MV-4-11 (cell line): ENCODE results near the gene HOXA4.

Experiments
- DNase-seq: peaks from one replicate; lab custom pipeline; 2025; lab: John Stamatoyannopoulos, UW

Gene HOXA4

DNA sequence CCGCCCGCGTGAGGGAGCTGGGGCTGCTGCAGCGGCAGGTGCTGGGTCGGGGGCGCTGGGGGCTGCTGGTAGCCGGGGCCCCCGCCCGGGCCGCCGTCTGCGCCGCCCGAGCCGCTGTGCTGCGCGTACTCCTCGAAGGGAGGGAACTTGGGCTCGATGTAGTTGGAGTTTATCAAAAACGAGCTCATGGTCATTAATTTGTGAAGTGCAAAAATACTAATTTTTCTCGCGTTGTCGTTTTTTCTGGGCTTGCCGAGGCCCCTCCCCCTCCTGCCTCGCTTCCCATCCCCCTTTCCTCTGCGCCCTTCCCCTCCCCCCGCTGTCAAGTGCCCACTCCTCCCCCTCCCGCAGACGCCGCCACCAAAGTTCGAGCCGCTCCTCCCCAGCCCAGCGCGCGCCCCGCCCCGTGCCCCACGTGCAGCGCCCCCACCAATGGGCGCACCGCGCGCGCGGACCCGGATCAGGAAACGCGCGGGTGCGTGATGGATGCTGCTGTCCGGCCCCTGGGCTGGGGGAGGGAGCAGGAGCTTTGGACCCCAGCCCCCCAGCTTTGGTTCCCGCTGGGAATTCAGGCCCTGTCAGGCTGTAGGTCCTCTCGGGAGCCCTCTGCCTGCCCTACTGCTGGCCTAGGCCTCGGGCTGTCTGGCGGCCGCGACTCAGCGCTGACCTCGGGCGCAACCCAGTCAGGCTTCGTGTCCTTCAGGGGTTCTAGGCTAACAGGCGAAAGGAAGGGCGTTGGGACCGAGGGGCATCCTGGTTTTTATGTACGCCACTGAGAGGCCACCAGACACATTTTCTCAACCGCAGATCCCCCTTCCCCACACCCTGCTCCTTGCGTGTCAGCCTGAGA, at the start of gene HOXA4:
Gene HOXA4 (minus strand): TSS at position 218 of the 850 bp plus-strand sequence. CDS start 24 bp downstream, at position 194.
- DNase-seq = peak; percentile 56

- DNase-seq = peak; percentile 41
These were observed 49.2 kb upstream of the HOXA4 start for GRCh38 chr7:27179503-27180430.

DNA sequence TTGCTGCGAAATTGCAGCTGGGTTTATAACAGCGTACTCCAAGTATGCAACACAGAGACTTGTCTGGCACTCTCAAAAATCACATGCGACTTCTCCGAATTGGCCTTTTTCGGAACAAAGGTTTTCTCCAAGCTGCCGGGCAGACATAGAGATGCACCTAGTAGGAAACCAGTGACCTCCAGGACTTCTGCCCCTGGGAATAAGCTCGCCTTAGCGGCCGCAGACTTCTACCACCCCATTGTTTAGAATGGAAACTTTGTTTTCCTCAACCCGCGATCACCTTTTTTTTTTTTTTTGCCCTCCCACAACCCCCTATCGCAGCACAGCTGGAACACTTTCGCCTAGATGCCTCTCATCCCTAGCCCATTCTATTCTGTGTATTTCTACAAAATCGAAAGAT, 48.5 kb upstream of the HOXA4 start:
- DNase-seq = no peak

DNA sequence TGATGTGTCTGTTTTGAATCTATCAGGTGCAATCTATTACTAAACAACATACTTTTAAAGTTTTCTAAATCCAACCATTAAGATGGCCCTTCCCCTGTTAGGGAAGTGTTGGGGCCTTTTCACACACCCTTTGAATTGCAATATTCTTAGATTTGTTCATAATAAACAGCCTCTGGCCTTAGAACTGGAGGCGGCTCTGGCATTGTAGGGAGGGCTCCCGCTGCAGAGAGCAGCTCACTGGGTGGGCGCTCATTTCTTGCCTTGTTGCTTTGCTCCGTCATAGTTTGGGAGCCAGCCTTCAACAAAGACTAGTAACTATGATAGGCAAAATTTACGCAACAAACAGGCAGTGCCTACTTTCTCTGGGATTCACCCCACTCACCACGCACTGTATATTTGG, 47.8 kb upstream of the HOXA4 start:
- no peak for DNase-seq

- DNase-seq = no peak
These were observed 47.3 kb upstream of the HOXA4 start for GRCh38 chr7:27177795-27178320.

DNA sequence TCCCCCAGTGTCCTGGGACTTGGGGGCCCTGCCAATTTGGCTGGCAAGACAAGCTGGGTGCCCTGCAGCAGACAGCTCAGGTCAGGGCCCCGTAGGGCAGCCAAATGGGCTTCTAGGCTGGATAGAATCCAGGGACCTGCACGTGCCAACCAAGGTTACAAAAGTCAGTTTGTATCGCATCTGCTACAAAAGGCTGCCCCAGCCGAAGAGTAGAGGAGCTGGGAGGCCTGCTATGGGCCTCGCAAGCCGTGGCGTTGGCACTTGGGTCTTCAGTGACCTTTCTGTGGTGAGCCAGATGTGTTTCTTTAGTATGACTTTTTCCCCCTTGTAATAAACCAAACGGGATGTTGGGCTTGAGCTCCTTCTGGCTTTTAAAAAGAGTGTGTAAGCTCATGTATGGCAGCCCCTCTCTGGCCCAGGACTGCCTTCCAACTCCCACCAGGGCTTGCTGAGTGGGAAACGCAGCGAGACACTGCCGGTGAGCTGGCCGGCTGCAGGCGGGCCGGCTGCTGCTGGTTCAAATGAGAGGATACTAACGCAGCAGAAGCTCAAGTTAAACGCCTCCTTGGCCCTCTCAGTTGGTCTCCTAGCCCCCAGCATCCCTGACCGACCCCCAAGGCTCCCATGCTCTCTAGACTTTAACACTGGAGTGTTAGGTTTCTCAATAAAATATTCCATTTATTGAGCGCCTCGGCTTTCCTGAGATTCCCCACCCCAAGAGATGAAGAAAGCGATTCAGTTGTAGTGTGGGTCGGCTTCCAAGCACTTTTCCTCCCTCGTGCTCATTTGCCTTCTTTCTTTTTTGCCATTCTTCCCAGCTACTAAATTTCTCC, 46.6 kb upstream of the HOXA4 start:
- no peak for DNase-seq

- DNase-seq = no peak
These were observed 45.9 kb upstream of the HOXA4 start for GRCh38 chr7:27176524-27176845.

DNA sequence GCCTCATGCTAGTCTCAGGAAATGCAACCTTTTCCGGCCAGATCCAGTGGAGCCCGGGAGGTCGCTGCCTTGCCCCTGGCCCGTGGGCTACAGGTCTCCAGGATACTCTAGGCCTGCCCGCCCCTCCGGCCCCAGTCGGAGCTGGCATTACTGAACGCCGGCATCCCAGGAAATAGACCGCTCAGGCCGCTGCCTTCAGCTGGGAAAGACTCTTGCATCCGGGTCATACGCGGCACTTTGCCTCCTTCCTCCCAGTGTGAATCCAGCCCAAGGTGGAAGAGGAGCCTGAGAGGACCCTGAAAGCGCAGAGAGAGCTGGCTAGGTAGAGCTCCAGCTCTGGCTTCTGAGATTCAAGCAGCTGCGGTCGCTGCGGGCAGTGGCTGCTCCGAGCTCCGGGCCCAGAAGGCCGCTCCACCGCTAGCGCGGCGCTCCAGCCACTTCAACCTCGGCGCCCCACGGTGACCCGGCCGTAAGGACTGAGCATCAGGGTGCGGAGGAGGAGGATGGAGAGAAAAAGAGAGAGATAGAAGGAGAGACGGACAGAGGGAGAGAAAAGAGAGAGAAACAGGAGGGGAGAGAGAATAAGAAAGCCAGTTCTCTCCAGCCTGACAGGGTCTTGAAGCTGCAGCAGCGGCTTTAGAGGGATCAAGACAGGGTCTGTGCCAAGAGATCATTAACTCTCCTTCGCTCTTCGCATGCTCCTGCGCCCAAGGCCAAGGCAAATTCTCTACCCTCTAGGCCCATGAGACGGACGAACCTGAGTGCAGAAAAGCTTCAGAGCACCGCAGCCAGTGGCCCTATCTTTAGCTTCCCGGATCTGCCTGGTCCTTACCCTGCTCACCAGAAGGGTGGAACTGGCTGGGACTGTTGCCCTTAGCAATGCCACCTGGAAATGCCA, 45.3 kb upstream of the HOXA4 start:
- no peak for DNase-seq

DNA sequence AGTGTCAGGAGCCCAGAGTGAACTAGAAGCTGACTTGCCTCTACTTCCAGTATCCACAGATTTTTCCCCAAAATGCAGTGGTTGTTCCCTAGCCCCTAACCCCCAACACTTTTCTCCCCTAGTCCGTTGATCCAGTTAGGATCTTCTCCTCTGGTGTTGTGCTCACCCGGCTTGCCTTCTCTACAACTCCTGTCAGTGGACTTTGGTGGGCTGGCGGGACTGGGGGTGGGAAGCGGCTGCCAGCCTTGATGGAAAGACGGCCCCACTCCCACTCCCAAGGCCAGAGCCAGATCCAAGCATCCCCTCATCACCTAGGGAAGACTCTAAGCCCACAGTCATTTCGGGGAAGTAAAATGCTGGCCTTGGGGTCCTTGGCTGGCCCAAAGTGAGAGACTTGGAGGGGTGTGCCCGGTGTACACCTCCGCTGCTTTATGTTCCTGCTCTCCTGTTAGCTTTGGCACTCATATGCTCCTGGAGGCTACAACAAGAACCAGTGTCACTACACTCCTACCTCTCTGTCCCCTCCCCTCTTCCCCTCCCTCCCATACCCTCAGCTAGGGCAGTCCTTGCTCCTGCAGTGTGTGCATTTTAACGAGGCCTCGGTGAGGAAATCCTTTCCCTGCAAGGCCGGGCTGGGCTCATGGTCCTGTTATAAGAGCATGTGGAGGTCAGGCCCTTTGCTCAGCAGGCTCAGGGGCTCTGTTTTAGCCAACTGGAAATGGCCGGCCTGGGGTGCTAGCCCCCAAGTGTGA, 44.5 kb upstream of the HOXA4 start:
- no peak for DNase-seq

DNA sequence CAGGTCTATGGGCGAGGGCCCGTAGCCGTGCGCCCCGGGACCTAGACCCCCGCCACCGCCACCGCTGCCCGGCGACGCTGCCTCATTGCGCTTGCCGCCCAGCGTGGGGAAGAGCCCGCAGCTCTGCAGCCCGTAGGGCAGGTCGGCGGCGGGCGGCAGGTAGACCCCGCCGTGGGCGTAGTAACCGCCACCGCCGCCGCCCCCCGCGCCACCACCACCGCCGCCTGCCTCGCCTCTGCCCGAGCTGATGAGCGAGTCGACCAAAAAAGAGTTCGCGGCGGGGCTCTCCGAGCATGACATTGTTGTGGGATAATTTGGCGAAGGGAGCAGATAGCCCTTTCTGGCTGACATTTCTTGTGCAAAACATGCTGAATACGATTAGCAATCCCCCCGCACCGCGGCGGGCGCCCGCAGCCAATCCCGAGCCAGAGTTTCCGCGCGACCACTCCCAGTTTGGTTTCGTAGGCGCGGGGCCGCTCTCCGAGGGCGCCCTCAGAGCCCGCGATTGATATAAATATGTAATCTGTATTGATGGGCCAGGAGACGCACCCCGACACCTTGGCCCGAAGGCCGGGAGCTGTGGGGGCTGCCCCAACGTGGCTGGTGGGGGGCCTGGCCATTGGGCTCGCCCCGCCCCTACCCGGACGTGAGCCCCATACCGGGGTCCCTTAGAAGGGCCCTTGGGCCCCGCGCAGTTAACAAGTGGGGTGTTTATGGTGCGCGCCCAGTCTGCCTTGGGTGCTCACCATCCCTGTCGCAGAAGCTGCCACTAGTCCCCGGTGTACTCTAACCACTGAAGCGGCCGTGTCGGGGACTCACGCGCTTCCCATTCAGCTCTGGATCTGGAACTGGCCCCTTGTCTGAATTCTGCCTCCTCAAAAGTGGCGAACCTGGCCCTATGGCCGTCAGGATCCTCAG, 43.7 kb upstream of the HOXA4 start, which contains the start of gene HOXA10:
Gene HOXA10 (minus strand): TSS at position 365 of the 918 bp plus-strand sequence. CDS start 14 bp downstream, at position 351.
- DNase-seq = peak; percentile 39

DNA sequence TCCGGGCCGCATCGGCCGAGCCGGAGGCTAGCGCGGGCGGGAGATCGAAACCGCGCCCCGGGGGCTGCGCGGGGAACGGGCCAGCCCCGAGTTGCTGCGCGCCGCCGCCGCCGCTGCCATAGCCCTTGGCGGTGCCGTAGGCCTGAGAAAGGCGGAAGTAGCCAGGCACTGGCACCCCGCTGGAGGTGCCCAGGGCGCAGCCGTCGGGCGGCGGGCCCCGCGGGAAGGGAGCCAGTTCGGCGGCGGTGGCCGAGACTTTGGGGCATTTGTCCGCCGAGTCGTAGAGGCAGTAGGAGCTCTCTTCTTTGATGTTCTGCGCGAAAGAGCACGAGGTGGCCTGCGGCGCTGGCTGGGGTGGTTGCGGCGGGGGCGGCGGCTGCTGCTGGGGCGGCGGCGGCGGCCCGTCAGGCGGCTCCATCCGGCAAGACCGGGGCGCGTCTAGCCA, 43.0 kb upstream of the HOXA4 start:
- DNase-seq = peak; percentile 20

- no peak for DNase-seq
These were observed 42.4 kb upstream of the HOXA4 start for GRCh38 chr7:27172823-27173510.

DNA sequence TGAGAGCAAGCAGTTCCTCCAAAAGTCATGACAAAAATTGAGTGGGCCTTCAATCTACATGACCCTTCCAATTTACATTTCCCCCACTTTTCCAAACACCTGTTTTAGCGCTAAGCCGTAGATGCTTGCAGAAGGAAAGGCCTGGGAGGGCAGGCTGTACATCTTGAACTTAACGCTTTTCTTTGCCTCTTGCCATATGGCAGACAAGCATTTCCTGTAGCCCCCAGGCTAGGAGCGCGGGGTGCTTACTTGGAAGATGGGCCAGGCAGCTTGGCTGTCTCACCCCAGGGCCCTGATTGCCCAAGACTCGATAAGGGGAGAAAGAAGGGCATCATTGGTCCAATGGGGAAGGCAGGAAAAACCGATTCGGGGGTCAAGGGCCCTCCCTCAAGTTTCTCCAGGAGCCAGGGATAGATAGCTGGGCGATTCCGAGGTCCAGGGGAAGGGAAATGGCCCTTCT, 41.8 kb upstream of the HOXA4 start:
- DNase-seq = no peak

GRCh38 chr7:27171637-27172314, 41.2 kb upstream of the HOXA4 start:
- DNase-seq = peak; percentile 11

GRCh38 chr7:27171325-27171636, 40.7 kb upstream of the HOXA4 start:
- DNase-seq = no peak

GRCh38 chr7:27170426-27171324, 40.1 kb upstream of the HOXA4 start:
- no peak for DNase-seq
